Smooth muscle cell (in vitro differentiated cells): ENCODE measurements around the gene HERC5. TPM values are rescaled to one million over a fixed set of nuclear protein-coding genes. Genes with fewer than 3 reads are reported as not detected.

Source experiments
- DNase-seq: peaks from one replicate; lab custom pipeline; 2025; ENCODE audit not compliant: unreplicated experiment; lab: John Stamatoyannopoulos, UW
- H2AFZ ChIP-seq: fragments of 200-600 bp; sonication (generic); 2 replicates; pipeline ENCODE4 v1.6.0; 2016; ENCODE audit warnings: antibody characterized with exemption, low read depth, mild to moderate bottlenecking
- H3F3A ChIP-seq: fragments of 200-600 bp; sonication (generic); 2 replicates; pipeline ENCODE4 v1.6.0; 2017; ENCODE audit warnings: antibody characterized with exemption, low read depth
- H3K27ac ChIP-seq: fragments of 200-600 bp; sonication (generic); 2 replicates; pipeline ENCODE4 v1.5.1; 2016; ENCODE audit warnings: low read depth, mild to moderate bottlenecking
- H3K27me3 ChIP-seq: fragments of 200-600 bp; sonication (generic); 2 replicates; pipeline ENCODE4 v1.6.1; 2016; ENCODE audit warnings: low read depth, mild to moderate bottlenecking
- H3K36me3 ChIP-seq: fragments of 200-600 bp; sonication (generic); 2 replicates; pipeline ENCODE4 v1.5.1; 2016; ENCODE audit warnings: low read depth
- H3K4me1 ChIP-seq: fragments of 200-600 bp; sonication (generic); 2 replicates; pipeline ENCODE4 v1.5.1; 2016; ENCODE audit warnings: low read depth
- H3K4me2 ChIP-seq: fragments of 200-600 bp; sonication (generic); 2 replicates; pipeline ENCODE4 v1.6.0; 2016; ENCODE audit warnings: mild to moderate bottlenecking
- H3K4me3 ChIP-seq: fragments of 200-600 bp; sonication (generic); 2 replicates; pipeline ENCODE4 v1.5.1; 2016; ENCODE audit warnings: mild to moderate bottlenecking
- H3K79me2 ChIP-seq: fragments of 200-600 bp; sonication (generic); 2 replicates; pipeline ENCODE4 v1.6.0; 2016; ENCODE audit warnings: low read depth, mild to moderate bottlenecking
- H3K9ac ChIP-seq: fragments of 200-600 bp; sonication (generic); 2 replicates; pipeline ENCODE4 v1.6.0; 2016; ENCODE audit warnings: low read depth
- H3K9me3 ChIP-seq: fragments of 200-600 bp; sonication (generic); replicated peaks from 2 replicates; pipeline ENCODE4 v1.5.1; 2016; ENCODE audit warnings: low read depth
- H4K20me1 ChIP-seq: fragments of 200-600 bp; sonication (generic); 2 replicates; pipeline ENCODE4 v1.6.0; 2016; ENCODE audit warnings: low read depth
- WGBS: methylation state at CpG from one replicate; pipeline ENCODE4 v1.1.7; 2016; ENCODE audit warnings: low lambda C conversion rate; 5-methylcytosine and 5-hydroxymethylcytosine counted together
- polyA plus RNA-seq: library from polyadenylated mRNA; unstranded; fragments of >200 nt; fragmentation: Nextera tagmentation; extraction: Ambion mirVana; gene quantifications from 2 replicates; pipeline ENCODE4 v1.2.1, GENCODE V29; 2016
- total RNA-seq: library from RNA; depleted of rRNA; stranded (reverse); fragments of >200 nt; gene quantifications from 2 replicates; pipeline ENCODE4 v1.2.3, GENCODE V29; 2014
- TF ChIP-seq, protein P1 (sequence below): fragments of 200-600 bp; sonication (generic); IDR thresholded peaks from 2 replicates; pipeline ENCODE4 v1.5.1; 2017; ENCODE audit warnings: borderline replicate concordance, mild to moderate bottlenecking, antibody characterized with exemption; ENCODE audit not compliant: insufficient read depth, poor library complexity, severe bottlenecking

The HERC5 gene
- total and polyA plus RNA-seq, 2 experiments from 2014 or later = 0.69 to 1.0 TPM

DNA sequence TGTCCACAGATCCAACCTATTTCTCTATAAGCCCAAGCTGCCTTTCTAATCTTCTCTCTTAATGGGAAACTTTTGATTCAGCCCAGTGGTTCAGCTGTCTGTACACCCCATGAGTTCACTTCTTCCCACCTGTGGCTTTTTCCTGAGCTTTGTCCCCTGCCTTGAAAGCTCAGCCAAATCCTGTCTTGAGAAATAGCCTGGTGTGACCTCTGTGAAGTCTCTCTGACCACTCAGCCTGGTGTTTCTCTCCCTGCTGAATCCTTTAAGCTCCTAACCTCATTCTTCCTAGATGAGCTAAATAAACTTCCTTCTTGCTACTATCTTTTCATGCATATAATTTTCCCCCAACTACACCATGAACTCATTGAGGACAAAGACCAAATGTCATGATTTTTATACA lies 15.2 kb upstream of the HERC5 start:
- no peak overlapping the region for H3K4me2 ChIP-seq
- no peak overlapping the region for H3K4me3 ChIP-seq
- DNase-seq = no peak

DNA sequence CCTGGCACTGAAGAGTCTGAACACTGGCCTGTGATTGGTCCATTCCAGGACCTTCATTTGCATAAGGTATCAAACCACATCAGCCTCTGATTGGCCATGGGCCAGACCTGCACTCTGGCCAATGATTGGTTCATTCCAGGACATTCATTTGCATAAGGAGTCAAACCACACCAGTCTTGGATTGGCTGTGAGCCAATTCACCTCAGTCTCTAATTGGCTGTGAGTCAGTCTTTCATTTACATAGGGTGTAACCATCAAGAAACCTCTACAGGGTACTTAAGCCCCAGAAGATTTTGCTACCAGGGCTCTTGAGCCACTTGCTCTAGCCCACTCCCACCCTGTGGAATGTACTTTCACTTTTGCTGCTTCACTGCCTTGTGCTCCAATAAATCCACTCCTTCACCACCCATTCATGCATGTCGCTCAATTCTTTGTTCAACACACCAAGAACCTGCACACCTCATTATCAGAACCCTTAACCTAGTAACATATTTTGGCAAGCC lies 14.2 kb upstream of the HERC5 start:
- Histone ChIP-seq H3K4me1 (no peaks in the 10 kb centered on the region), H3K4me3 (no peak overlapping the region), H4K20me1 (no peaks in the 10 kb centered on the region), H3K79me2 (no peaks in the 10 kb centered on the region), H3K9me3 (no peaks in the 10 kb centered on the region), H3K27me3 (no peaks in the 10 kb centered on the region), H3K4me2 (no peak overlapping the region), H3K27ac (no peak overlapping the region), H3K36me3 (no peaks in the 10 kb centered on the region), H3K9ac (no peak overlapping the region), H3F3A (no peaks in the 10 kb centered on the region), H2AFZ (no peak overlapping the region)
- TF ChIP-seq, protein P1, sequence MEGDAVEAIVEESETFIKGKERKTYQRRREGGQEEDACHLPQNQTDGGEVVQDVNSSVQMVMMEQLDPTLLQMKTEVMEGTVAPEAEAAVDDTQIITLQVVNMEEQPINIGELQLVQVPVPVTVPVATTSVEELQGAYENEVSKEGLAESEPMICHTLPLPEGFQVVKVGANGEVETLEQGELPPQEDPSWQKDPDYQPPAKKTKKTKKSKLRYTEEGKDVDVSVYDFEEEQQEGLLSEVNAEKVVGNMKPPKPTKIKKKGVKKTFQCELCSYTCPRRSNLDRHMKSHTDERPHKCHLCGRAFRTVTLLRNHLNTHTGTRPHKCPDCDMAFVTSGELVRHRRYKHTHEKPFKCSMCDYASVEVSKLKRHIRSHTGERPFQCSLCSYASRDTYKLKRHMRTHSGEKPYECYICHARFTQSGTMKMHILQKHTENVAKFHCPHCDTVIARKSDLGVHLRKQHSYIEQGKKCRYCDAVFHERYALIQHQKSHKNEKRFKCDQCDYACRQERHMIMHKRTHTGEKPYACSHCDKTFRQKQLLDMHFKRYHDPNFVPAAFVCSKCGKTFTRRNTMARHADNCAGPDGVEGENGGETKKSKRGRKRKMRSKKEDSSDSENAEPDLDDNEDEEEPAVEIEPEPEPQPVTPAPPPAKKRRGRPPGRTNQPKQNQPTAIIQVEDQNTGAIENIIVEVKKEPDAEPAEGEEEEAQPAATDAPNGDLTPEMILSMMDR = no peak
- DNase-seq = no peak
- WGBS = 97% methylated on average over 1 of the region's 1 CpG

More for the DNA sequence above, 15.2 kb upstream of the HERC5 start:
- H3K9me3 ChIP-seq = no peaks in the 10 kb centered on the region
- no peaks in the 10 kb centered on the region for H3K79me2 ChIP-seq
- H3K27ac ChIP-seq = no peak overlapping the region
- H2AFZ ChIP-seq = no peak overlapping the region
- no peaks in the 10 kb centered on the region for H4K20me1 ChIP-seq
- H3K9ac ChIP-seq = no peak overlapping the region
- H3K27me3 ChIP-seq = no peaks in the 10 kb centered on the region
- TF ChIP-seq, protein P1 = no peak
- H3K4me1 ChIP-seq = no peaks in the 10 kb centered on the region
- H3F3A ChIP-seq = no peaks in the 10 kb centered on the region
- no peaks in the 10 kb centered on the region for H3K36me3 ChIP-seq

DNA sequence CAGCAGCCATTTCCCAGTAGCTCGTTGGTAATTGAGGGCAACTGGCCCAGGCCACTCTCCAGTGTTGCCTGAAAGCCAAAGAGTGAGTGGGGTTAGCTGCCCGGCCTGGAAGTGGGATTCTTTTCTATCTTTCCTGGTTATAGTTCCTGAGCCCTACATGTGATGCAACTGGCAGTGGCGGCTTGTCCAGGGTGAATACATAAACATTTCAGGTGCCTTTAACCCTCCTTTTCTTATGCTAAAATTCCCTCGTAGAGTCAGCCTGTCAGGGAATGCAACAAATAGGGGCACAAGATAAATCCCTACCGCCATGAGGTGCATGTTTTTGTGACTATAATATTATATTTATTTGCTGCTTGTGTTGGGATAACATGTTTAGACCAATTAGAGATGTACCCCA lies 13.4 kb upstream of the HERC5 start:
- 90% methylated on average over 5 of the region's 5 CpGs for WGBS

DNA sequence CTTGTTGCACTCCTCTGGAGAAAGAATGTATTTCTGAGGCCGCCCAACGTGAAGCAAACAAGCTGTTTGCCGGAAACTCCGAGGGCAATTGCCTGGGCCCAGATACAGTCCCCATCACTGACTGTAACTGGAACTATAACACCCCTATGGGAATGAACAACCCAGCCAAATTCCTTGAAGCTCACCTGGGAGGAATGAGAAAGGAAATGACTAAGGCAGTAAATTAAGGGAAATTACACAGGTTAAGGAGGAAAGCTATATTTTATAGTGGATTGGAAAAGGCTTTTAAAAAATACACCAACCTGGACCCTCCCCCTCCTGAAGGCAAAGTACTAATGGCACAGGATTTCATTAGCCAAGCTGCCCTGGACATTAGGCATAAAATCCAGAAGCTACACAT lies 11.7 kb upstream of the HERC5 start:
- H3K9me3 ChIP-seq = no peaks in the 10 kb centered on the region
- H4K20me1 ChIP-seq = no peaks in the 10 kb centered on the region
- H3K36me3 ChIP-seq = no peaks in the 10 kb centered on the region
- H3K4me1 ChIP-seq = no peaks in the 10 kb centered on the region
- no peak overlapping the region for H3K27ac ChIP-seq
- TF ChIP-seq, protein P1 = no peak
- H3K27me3 ChIP-seq = no peaks in the 10 kb centered on the region
- H3K4me3 ChIP-seq = no peak overlapping the region
- no peak for DNase-seq
- WGBS = 91% methylated on average over 4 of the region's 4 CpGs
- H3K4me2 ChIP-seq = no peak overlapping the region
- H3F3A ChIP-seq = no peaks in the 10 kb centered on the region
- no peak overlapping the region for H2AFZ ChIP-seq
- H3K9ac ChIP-seq = no peak overlapping the region
- no peaks in the 10 kb centered on the region for H3K79me2 ChIP-seq

More for the DNA sequence above, 13.4 kb upstream of the HERC5 start:
- H3K27ac ChIP-seq = no peak overlapping the region
- DNase-seq = no peak
- no peak overlapping the region for H3K9ac ChIP-seq
- H3K79me2 ChIP-seq = no peaks in the 10 kb centered on the region
- H3F3A ChIP-seq = no peaks in the 10 kb centered on the region
- H3K4me3 ChIP-seq = no peak overlapping the region
- H3K27me3 ChIP-seq = no peaks in the 10 kb centered on the region
- no peaks in the 10 kb centered on the region for H3K9me3 ChIP-seq
- no peak overlapping the region for H2AFZ ChIP-seq
- no peaks in the 10 kb centered on the region for H3K4me1 ChIP-seq
- H3K4me2 ChIP-seq = no peak overlapping the region
- TF ChIP-seq, protein P1 = no peak
- H4K20me1 ChIP-seq = no peaks in the 10 kb centered on the region
- no peaks in the 10 kb centered on the region for H3K36me3 ChIP-seq
